Measurements from ENCODE around the gene CNKSR1.

The CNKSR1 gene

GRCh38 chr1:26177182-26177684 is at the start of gene CNKSR1:
TSS of gene CNKSR1 (plus strand) at chr1:26177491. CDS start at chr1:26177548, 57 bp downstream.
- in situ Hi-C loops (cut with HindIII; ENCODE audit: low sequenced_read_pairs) = no loop called here

- in situ Hi-C loops (cut with HindIII; ENCODE audit: low sequenced_read_pairs) = no loop called here
Observed at GRCh38 chr1:26129778-26130177, 47.5 kb upstream of the CNKSR1 start.

- in situ Hi-C loops (cut with HindIII; ENCODE audit: low sequenced_read_pairs) = no loop called here
Observed at GRCh38 chr1:26130695-26131094, 46.6 kb upstream of the CNKSR1 start.

GRCh38 chr1:26132128-26132833 is 45.0 kb upstream of the CNKSR1 start:
- in situ Hi-C loops (cut with HindIII; ENCODE audit: low sequenced_read_pairs) = no loop called here

- in situ Hi-C loops (cut with HindIII; ENCODE audit: low sequenced_read_pairs) = no loop called here
Observed at GRCh38 chr1:26132834-26133167, 44.5 kb upstream of the CNKSR1 start.

- in situ Hi-C loops (cut with HindIII; ENCODE audit: low sequenced_read_pairs) = no loop called here
Observed at GRCh38 chr1:26134466-26134865, 42.8 kb upstream of the CNKSR1 start.

GRCh38 chr1:26138974-26139558 is 38.2 kb upstream of the CNKSR1 start:
- in situ Hi-C loops (cut with HindIII; ENCODE audit: low sequenced_read_pairs) = no loop called here

GRCh38 chr1:26142159-26142558 is 35.1 kb upstream of the CNKSR1 start:
- in situ Hi-C loops (cut with HindIII; ENCODE audit: low sequenced_read_pairs) = no loop called here

- in situ Hi-C loops (cut with HindIII; ENCODE audit: low sequenced_read_pairs) = loop anchor here (5.0 kb wide), 1 partner anchor 43 kb away; no protein-coding TSS in a partner anchor
Observed at GRCh38 chr1:26145041-26145959, 32.0 kb upstream of the CNKSR1 start.

- in situ Hi-C loops (cut with HindIII; ENCODE audit: low sequenced_read_pairs) = loop anchor here (5.0 kb wide), 1 partner anchor 44 kb away; no protein-coding TSS in a partner anchor
Observed at GRCh38 chr1:26145960-26146294, 31.4 kb upstream of the CNKSR1 start.

- in situ Hi-C loops (cut with HindIII; ENCODE audit: low sequenced_read_pairs) = loop anchor here (5.0 kb wide), 1 partner anchor 47 kb away; no protein-coding TSS in a partner anchor
Observed at GRCh38 chr1:26148887-26149286, 28.4 kb upstream of the CNKSR1 start.

GRCh38 chr1:26153966-26154532 is 23.2 kb upstream of the CNKSR1 start:
- in situ Hi-C loops (cut with HindIII; ENCODE audit: low sequenced_read_pairs) = no loop called here

GRCh38 chr1:26154750-26155149 is 22.5 kb upstream of the CNKSR1 start:
- in situ Hi-C loops (cut with HindIII; ENCODE audit: low sequenced_read_pairs) = no loop called here

- in situ Hi-C loops (cut with HindIII; ENCODE audit: low sequenced_read_pairs) = no loop called here
Observed at GRCh38 chr1:26155370-26156284, 21.7 kb upstream of the CNKSR1 start.

GRCh38 chr1:26156285-26157038 is 20.8 kb upstream of the CNKSR1 start:
- in situ Hi-C loops (cut with HindIII; ENCODE audit: low sequenced_read_pairs) = no loop called here

GRCh38 chr1:26158271-26158907 is 18.9 kb upstream of the CNKSR1 start:
- in situ Hi-C loops (cut with HindIII; ENCODE audit: low sequenced_read_pairs) = no loop called here

GRCh38 chr1:26158908-26159742 is 18.2 kb upstream of the CNKSR1 start, which contains the start of gene FAM110D:
TSS of gene FAM110D (plus strand) at chr1:26159079. CDS start at chr1:26161292, 2,213 bp downstream.
- in situ Hi-C loops (cut with HindIII; ENCODE audit: low sequenced_read_pairs) = no loop called here

- in situ Hi-C loops (cut with HindIII; ENCODE audit: low sequenced_read_pairs) = no loop called here
Observed at GRCh38 chr1:26159743-26160039, 17.6 kb upstream of the CNKSR1 start.

Measured in DLD1 (cell line).